IMR-90 (cell line): Measurements from ENCODE around the gene DYNC2LI1. TPM values are rescaled to one million over a fixed set of nuclear protein-coding genes. Genes with fewer than 3 reads are reported as not detected.
A peak's percentile ranks its signal among the peaks of the same experiment; 100 is the strongest.

Experiments used
- ATAC-seq: fragments of 200-7000 bp; cut with Tn5 transposase; 2 replicates; pipeline ENCODE4 v1.9.1; 2020; ENCODE audit warnings: low read depth, mild to moderate bottlenecking, moderate library complexity
- BruUV-seq: library from RNA; stranded (reverse); fragments of 400-500 nt; replicated peaks from 2 replicates; lab custom pipeline; 2021; lab: Mats Ljungman, UMichigan
- CTCF ChIA-PET: fragments of 300-600 bp; formaldehyde crosslinking; extraction: SDS; loops from one replicate; lab custom pipeline; 2021; ENCODE audit warnings: antibody characterized with exemption; lab: Yijun Ruan, JAX
- POLR2A ChIA-PET: fragments of 300-600 bp; sonication (Branson Sonifier 250); formaldehyde crosslinking; loops from one replicate; lab custom pipeline; 2022; ENCODE audit warnings: antibody characterized with exemption; ENCODE audit not compliant: unreplicated experiment; lab: Charles Lee
- DNase-seq: peaks from one replicate; pipeline ENCODE4 v3.0.0; 2013
- H2AFZ ChIP-seq: replicated peaks from 2 replicates; pipeline ENCODE3; 2013; ENCODE audit warnings: low read length, mild to moderate bottlenecking; ENCODE audit not compliant: poor library complexity
- H2AK5ac ChIP-seq: 2 replicates; pipeline ENCODE4 v1.6.1; 2013; ENCODE audit warnings: low read depth, low read length, inconsistent platforms
- H2AK9ac ChIP-seq: replicated peaks from 2 replicates; pipeline ENCODE3; 2013; ENCODE audit warnings: mild to moderate bottlenecking, low read depth, low read length, moderate library complexity; ENCODE audit not compliant: poor library complexity
- H2BK120ac ChIP-seq: 2 replicates; pipeline ENCODE4 v1.6.1; 2013; ENCODE audit warnings: low read depth, low read length, inconsistent platforms
- H2BK15ac ChIP-seq: 3 replicates; pipeline ENCODE4 v1.6.1; 2013; ENCODE audit warnings: low read depth, low read length, inconsistent platforms
- H2BK20ac ChIP-seq: 2 replicates; pipeline ENCODE4 v1.6.1; 2013; ENCODE audit warnings: low read depth, mild to moderate bottlenecking, inconsistent platforms, low read length, moderate library complexity
- H2BK5ac ChIP-seq: 2 replicates; pipeline ENCODE4 v1.6.1; 2013; ENCODE audit warnings: mild to moderate bottlenecking, low read depth, low read length, inconsistent platforms; ENCODE audit not compliant: poor library complexity, severe bottlenecking
- H3K14ac ChIP-seq: replicated peaks from 2 replicates; pipeline ENCODE4 v1.6.1; 2013; ENCODE audit warnings: low read depth, low read length, inconsistent platforms
- H3K18ac ChIP-seq: 2 replicates; pipeline ENCODE4 v1.6.1; 2013; ENCODE audit warnings: low read depth, low read length, control low read depth
- H3K23ac ChIP-seq: 2 replicates; pipeline ENCODE4 v1.6.1; 2013; ENCODE audit warnings: low read depth, low read length, inconsistent platforms
- H3K27ac ChIP-seq: 2 replicates; pipeline ENCODE4 v1.5.1; 2013; ENCODE audit warnings: mild to moderate bottlenecking, control low read depth, low read length; ENCODE audit not compliant: insufficient read depth
- H3K27me3 ChIP-seq: 2 replicates; pipeline ENCODE4 v1.6.1; 2013; ENCODE audit warnings: low read length; ENCODE audit not compliant: control insufficient read depth, insufficient read depth
- H3K36me3 ChIP-seq: 2 replicates; pipeline ENCODE4 v1.6.1; 2013; ENCODE audit warnings: low read length, mixed read lengths; ENCODE audit not compliant: control insufficient read depth, insufficient read depth
- H3K4ac ChIP-seq: 2 replicates; pipeline ENCODE4 v1.6.1; 2013; ENCODE audit warnings: low read depth, low read length, inconsistent platforms
- H3K4me1 ChIP-seq: 2 replicates; pipeline ENCODE4 v1.6.1; 2013; ENCODE audit warnings: low read length, mixed read lengths; ENCODE audit not compliant: control insufficient read depth, insufficient read depth
- H3K4me2 ChIP-seq: 2 replicates; pipeline ENCODE4 v1.6.1; 2013; ENCODE audit warnings: low read depth, mild to moderate bottlenecking, control low read depth, low read length, moderate library complexity
- H3K4me3 ChIP-seq: 2 replicates; pipeline ENCODE4 v1.5.1; 2013; ENCODE audit warnings: low read depth, mild to moderate bottlenecking, control low read depth, low read length, moderate library complexity; ENCODE audit not compliant: insufficient read depth
- H3K56ac ChIP-seq: 2 replicates; pipeline ENCODE4 v1.6.1; 2013; ENCODE audit warnings: low read length, inconsistent platforms; ENCODE audit not compliant: insufficient read depth; ENCODE audit errors: extremely low read depth
- H3K79me1 ChIP-seq, 2 experiments: 2 replicates each; pipeline ENCODE4 v1.6.1; 2013; ENCODE audit warnings: low read length in 2 of 2, inconsistent platforms in 1 of 2, low read depth in 1 of 2
- H3K9ac ChIP-seq: 2 replicates; pipeline ENCODE4 v1.6.1; 2013; ENCODE audit warnings: low read depth, low read length, control low read depth
- H3K9me1 ChIP-seq: 2 replicates; pipeline ENCODE4 v1.6.1; 2013; ENCODE audit warnings: low read length, inconsistent platforms; ENCODE audit not compliant: insufficient read depth
- H3K9me3 ChIP-seq: 2 replicates; pipeline ENCODE4 v1.6.1; 2013; ENCODE audit warnings: low read length; ENCODE audit not compliant: control insufficient read depth, insufficient read depth
- H4K20me1 ChIP-seq: 2 replicates; pipeline ENCODE4 v1.6.1; 2013; ENCODE audit warnings: low read length, inconsistent platforms; ENCODE audit not compliant: insufficient read depth
- H4K5ac ChIP-seq: 2 replicates; pipeline ENCODE4 v1.6.1; 2013; ENCODE audit warnings: mild to moderate bottlenecking, low read depth, low read length, control low read depth
- H4K8ac ChIP-seq, 2 experiments: 2 replicates each; pipeline ENCODE4 v1.6.1; 2013; ENCODE audit warnings: low read depth in 2 of 2, low read length in 2 of 2, control low read depth in 1 of 2, inconsistent platforms in 1 of 2
- H4K91ac ChIP-seq: 2 replicates; pipeline ENCODE4 v1.6.1; 2013; ENCODE audit warnings: low read depth, low read length, inconsistent platforms; ENCODE audit not compliant: insufficient read depth
- NFE2L2 ChIP-seq: fragments of 150-350 bp; IDR thresholded peaks from 2 replicates; pipeline ENCODE4 v1.6.1; 2016; ENCODE audit warnings: low read depth, mild to moderate bottlenecking, low read length
- WGBS, 2 experiments: methylation state at CpG; one replicate each; pipeline versions ENCODE4 v1.1.5 to v1.1.7; 2013; ENCODE audit warnings: missing lambda C conversion rate in 2 of 2; ENCODE audit not compliant: insufficient read length in 1 of 2; ENCODE audit errors: extremely low coverage in 2 of 2; 5-methylcytosine and 5-hydroxymethylcytosine counted together
- dilution Hi-C: fragments of 300-500 bp; cut with HindIII; formaldehyde crosslinking; loops from one replicate; pipeline ENCODE4 v1.14.3; 2018; ENCODE audit warnings: low sequenced_read_pairs; ENCODE audit not compliant: unreplicated experiment
- in situ Hi-C: fragments of 300-500 bp; cut with MboI; formaldehyde crosslinking; loops from 3 replicates; pipeline ENCODE4 v1.14.3; 2019; ENCODE audit warnings: low sequenced_read_pairs, inconsistent platforms, mixed read lengths
- intact Hi-C: fragments of 100-400 bp; cut with micrococcal nuclease; formaldehyde crosslinking; loops from 2 replicates; pipeline ENCODE4 v1.10.0; 2022
- polyA plus RNA-seq, 3 experiments: library from polyadenylated mRNA; depleted of rRNA; stranded (reverse); fragments of >200 nt; gene quantifications; 2 replicates each; pipeline ENCODE4 v1.2.3, GENCODE V29; 2012; ENCODE audit warnings: low replicate concordance in 1 of 3
- total RNA-seq: library from RNA; depleted of rRNA; stranded (reverse); fragments of >200 nt; gene quantifications from 2 replicates; pipeline ENCODE4 v1.2.3, GENCODE V29; 2012
- TF ChIP-seq, protein P1 (sequence below): fragments of 150-350 bp; IDR thresholded peaks from 2 replicates; pipeline ENCODE4 v1.6.1; 2017; ENCODE audit warnings: mild to moderate bottlenecking, antibody characterized with exemption, low read length, low read depth

DYNC2LI1 gene
- total and polyA plus RNA-seq, 2 of the 4 experiments (the other 2 are of a cell fraction): 5.2 to 10.4 TPM

DNA sequence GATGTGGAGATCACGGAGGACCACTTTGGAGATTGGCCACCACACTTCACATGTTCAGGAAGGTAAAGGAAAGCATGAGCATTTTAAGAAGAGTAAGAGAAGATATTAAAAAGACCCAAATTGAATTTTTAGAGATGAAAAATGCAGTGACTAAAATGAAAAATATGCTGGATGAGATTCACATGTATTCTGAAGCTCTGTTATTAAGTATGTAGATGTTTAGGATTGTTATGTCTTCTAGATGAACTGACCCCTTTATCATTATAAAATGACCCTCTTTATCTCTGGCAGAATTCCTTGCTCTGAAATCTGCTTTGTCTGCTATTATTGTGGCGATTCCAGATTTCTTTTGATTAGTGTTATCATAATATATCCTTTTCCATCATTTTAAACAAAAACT is 36.0 kb upstream of the DYNC2LI1 start:
- POLR2A ChIA-PET: no interaction called here
- peak; percentile 21 for ATAC-seq
- Histone ChIP-seq H4K8ac (peak overlapping the region; percentile 15 to 87; a peak in 3 of 4 replicates), H2BK15ac (peak overlapping the region; percentile 88; the same call in 1 of the 3 replicates), H3K4me2 (peak overlapping the region; percentile 15; the same call in 1 of the 2 replicates), H3K4me1 (peaks cover 3% of the 10 kb centered on the region; the same call in 1 of the 2 replicates), H3K56ac (no peak overlapping the region), H3K14ac (peak overlapping the region; percentile 27), H2AK5ac (no peak overlapping the region), H4K20me1 (no peaks in the 10 kb centered on the region), H3K9ac (no peak overlapping the region), H4K91ac (peak overlapping the region; percentile 86), H2BK5ac (peak overlapping the region; percentile 84), H2AFZ (peak overlapping the region; percentile 59), H2AK9ac (peak overlapping the region; percentile 2), H3K79me1 (no peaks in the 10 kb centered on the region), H3K23ac (peak overlapping the region; percentile 58; the same call in 1 of the 2 replicates), H3K9me3 (no peaks in the 10 kb centered on the region), H3K27me3 (no peaks in the 10 kb centered on the region), H2BK120ac (peak overlapping the region; percentile 81), H3K36me3 (peaks cover 2% of the 10 kb centered on the region; the same call in 1 of the 2 replicates), H3K27ac (peak overlapping the region; percentile 39; the same call in 1 of the 2 replicates), H3K4me3 (no peak overlapping the region), H3K4ac (peak overlapping the region; percentile 70), H2BK20ac (peak overlapping the region; percentile 52), H3K18ac (peak overlapping the region; percentile 72; the same call in 1 of the 2 replicates), H3K9me1 (0 out of 2 replicates have a peak, but pooled peaks cover 6% of the 10 kb centered on the region), H4K5ac (peak overlapping the region; percentile 55; the same call in 1 of the 2 replicates)
- intact Hi-C loops (no loop called here), in situ Hi-C loops (no loop called here), dilution Hi-C loops (no loop called here)
- peak; percentile 5 for DNase-seq
- TF ChIP-seq, protein P1, sequence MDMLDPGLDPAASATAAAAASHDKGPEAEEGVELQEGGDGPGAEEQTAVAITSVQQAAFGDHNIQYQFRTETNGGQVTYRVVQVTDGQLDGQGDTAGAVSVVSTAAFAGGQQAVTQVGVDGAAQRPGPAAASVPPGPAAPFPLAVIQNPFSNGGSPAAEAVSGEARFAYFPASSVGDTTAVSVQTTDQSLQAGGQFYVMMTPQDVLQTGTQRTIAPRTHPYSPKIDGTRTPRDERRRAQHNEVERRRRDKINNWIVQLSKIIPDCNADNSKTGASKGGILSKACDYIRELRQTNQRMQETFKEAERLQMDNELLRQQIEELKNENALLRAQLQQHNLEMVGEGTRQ: no peak
- TF ChIP-seq NFE2L2: no peak
- BruUV-seq: no TSS peak
- CTCF ChIA-PET: interaction anchor here (0.5 kb wide), 1 partner anchor 14 kb away, joined by 5 read pairs; no protein-coding TSS in a partner anchor
- no CpG with 5 or more reads among the region's 2 CpGs for WGBS, 2 experiments
